Heart right ventricle (tissue), 16 donors: ENCODE results near the gene F5. TPM values are rescaled to one million over a fixed set of nuclear protein-coding genes. Genes with fewer than 3 reads are reported as not detected.

ENCODE experiments used
- ATAC-seq, 8 donors: fragments of 200-7000 bp; cut with Tn5 transposase; one replicate each; pipeline ENCODE4 v1.9.1; 2020; ENCODE audit warnings: mild to moderate bottlenecking in 8 of 8, moderate library complexity in 8 of 8, moderate number of reproducible peaks in 1 of 8
- DNase-seq, 2 donors: peaks; one replicate each; pipeline ENCODE4 v3.0.0-alpha.2; 2020
- H3K27ac ChIP-seq, 10 donors: fragments of 200-600 bp; sonication (generic) in 2 of 10; one replicate each; pipeline versions ENCODE4 v1.5.0 to v1.8.0; 2020 to 2022; ENCODE audit warnings: mild to moderate bottlenecking in 3 of 10
- H3K27me3 ChIP-seq, 7 donors: fragments of 200-600 bp; one replicate each; pipeline ENCODE4 v1.8.0; 2021 to 2022; ENCODE audit warnings: mild to moderate bottlenecking in 2 of 7
- H3K36me3 ChIP-seq, 9 donors: fragments of 200-600 bp; sonication (generic) in 1 of 9; one replicate each; pipeline versions ENCODE4 v1.5.0 to v1.8.0; 2020 to 2022; ENCODE audit warnings: mild to moderate bottlenecking in 2 of 9
- H3K4me1 ChIP-seq, 9 donors: fragments of 200-600 bp; sonication (generic) in 1 of 9; one replicate each; pipeline versions ENCODE4 v1.5.0 to v1.8.0; 2020 to 2022; ENCODE audit warnings: mild to moderate bottlenecking in 4 of 9
- H3K4me3 ChIP-seq, 10 donors: fragments of 200-600 bp; sonication (generic) in 2 of 10; one replicate each; pipeline versions ENCODE4 v1.5.0 to v1.8.0; 2020 to 2022; ENCODE audit warnings: mild to moderate bottlenecking in 7 of 10, moderate library complexity in 2 of 10
- H3K9me3 ChIP-seq, 11 donors: fragments of 200-600 bp in 10 of 11; sonication (generic) in 2 of 11; one replicate each; pipeline versions ENCODE4 v1.5.0 to v1.8.0; 2013 to 2022; ENCODE audit warnings: mild to moderate bottlenecking in 2 of 11, control low read depth in 1 of 11, moderate library complexity in 1 of 11
- CTCF ChIP-seq, 9 donors: fragments of 200-600 bp; sonication (generic) in 2 of 9; IDR thresholded peaks; one replicate each; pipeline versions ENCODE4 v1.5.0 to v1.8.0; 2021 to 2022; ENCODE audit warnings: antibody characterized with exemption in 9 of 9, mild to moderate bottlenecking in 5 of 9, moderate library complexity in 1 of 9
- WGBS, 2 donors: extraction: QIAGEN DNeasy Blood & Tissue Kit; methylation state at CpG; one replicate each; pipeline ENCODE4 v1.1.7; 2013; ENCODE audit warnings: inconsistent platforms in 1 of 2; 5-methylcytosine and 5-hydroxymethylcytosine counted together
- intact Hi-C, 10 donors: fragments of 100-400 bp; cut with DNase I; formaldehyde crosslinking; loops; one replicate each; pipeline versions ENCODE4 v1.11.1 to v1.14.2; 2022
- polyA plus RNA-seq, 2 donors: library from polyadenylated mRNA; stranded (reverse); fragments of 200-250 nt; gene quantifications; one replicate each; pipeline ENCODE4 v1.2.3, GENCODE V29; 2013
- total RNA-seq, 10 donors: library from RNA; stranded (reverse); fragmentation: NEBNext Ultra II Directional in 3 of 10; extraction: Animal tissue kit (Norgen Biotek cat#: 25700) in 3 of 10; gene quantifications; one replicate each; pipeline versions ENCODE4 v1.2.1 to v1.2.4, GENCODE V29; 2021 to 2023
- donor health status: Arrhythmogenic right ventricular cardiomyopathy.
- donor health status: ischemic (EF 13 %, LVEDD 7.1; RV severe dilation, severe dysfunction).
- donor health status: healthy with polysubstance abuse.
- donor health status: DM: no; HTN: yes; CAD: no.
- donor health status: DM: no; HTN: no; CAD: no.
- donor health status: ischemic (EF 25% LVEDD 6.9; RV normal size, moderate dysfunction).
- donor health status: ischemic (EF 25% LVEDD 5.7; RV mildly dilated, moderate dysfunction).
- donor health status: healthy.
- donor health status: DM: yes; HTN: yes; CAD: no.
- donor health status: Ischemic cardiomyopathy.
- donor health status: ischemic (EF 35%, LVEDD 5.7; RV mildly dilated, moderate dysfunction).
- donor health status: nonischemic (EF 11% LVEDD 7.7; RV severe dilation, severe dysfunction).
- donor health status: DM: yes; HTN: yes; CAD: no.
- donor health status: PGD.
- donor health status: ischemic (EF 29% LVEDD 5.4; RV normal size, mild dysfunction).
- donor health status: nonischemic (EF 23%, LVEDD 6.1; RV moderate dilation, normal function).

The F5 gene
- total and polyA plus RNA-seq, 12 donors = 0.94 to 40.3 (median 6.9) TPM

- H3K27ac ChIP-seq = no peak overlapping the region
- H3K36me3 ChIP-seq = peaks cover 0 to 21% (median 7%) of the 10 kb centered on the region in 9 donors
- H3K4me3 ChIP-seq = no peak overlapping the region
- no peaks in the 10 kb centered on the region for H3K9me3 ChIP-seq
- H3K27me3 ChIP-seq = no peaks in the 10 kb centered on the region
- no peak for ATAC-seq
- intact Hi-C loops = no loop called here
- DNase-seq = no peak
- no peak for TF ChIP-seq CTCF (IDR thresholded peaks at IDR 0.05)
- 65 to 74% methylated on average over 3 of the region's 3 CpGs for WGBS, 2 donors
- peaks cover 0 to 22% (median 0%) of the 10 kb centered on the region in 9 donors for H3K4me1 ChIP-seq
Observed at GRCh38 chr1:169475806-169476387, 110.4 kb downstream of the F5 start.

- no peak overlapping the region for H3K4me3 ChIP-seq
- no peaks in the 10 kb centered on the region for H3K9me3 ChIP-seq
- DNase-seq (no peak), ATAC-seq (no peak)
- TF ChIP-seq CTCF (IDR thresholded peaks at IDR 0.05) = no peak
- no peak overlapping the region for H3K27ac ChIP-seq
- H3K4me1 ChIP-seq = peaks cover 0 to 17% (median 0%) of the 10 kb centered on the region in 9 donors
- WGBS, 2 donors = 86 to 98% methylated on average over 1 of the region's 1 CpG
- no peaks in the 10 kb centered on the region for H3K27me3 ChIP-seq
- intact Hi-C loops = no loop called here
- H3K36me3 ChIP-seq = peaks cover 0 to 24% (median 7%) of the 10 kb centered on the region in 9 donors
Observed at GRCh38 chr1:169474302-169474995, 111.8 kb downstream of the F5 start.

GRCh38 chr1:169473347-169473746 lies 112.9 kb downstream of the F5 start:
- Histone ChIP-seq H3K4me3 (no peak overlapping the region), H3K27ac (no peak overlapping the region), H3K27me3 (no peaks in the 10 kb centered on the region), H3K9me3 (no peaks in the 10 kb centered on the region), H3K4me1 (peaks cover 0 to 11% (median 0%) of the 10 kb centered on the region in 9 donors), H3K36me3 (peaks cover 0 to 33% (median 7%) of the 10 kb centered on the region in 9 donors)
- TF ChIP-seq CTCF (IDR thresholded peaks at IDR 0.05) = no peak
- 85 to 90% methylated on average over 5 of the region's 5 CpGs for WGBS, 2 donors
- no peak for ATAC-seq
- intact Hi-C loops = no loop called here
- DNase-seq = no peak

GRCh38 chr1:169472738-169473137 lies 113.5 kb downstream of the F5 start:
- H3K27ac ChIP-seq = no peak overlapping the region
- intact Hi-C loops = no loop called here

More at GRCh38 chr1:169472738-169473137, 113.5 kb downstream of the F5 start:
- TF ChIP-seq CTCF (IDR thresholded peaks at IDR 0.05) = no peak
- Histone ChIP-seq H3K4me1 (peaks cover 0 to 9% (median 0%) of the 10 kb centered on the region in 9 donors), H3K27me3 (no peaks in the 10 kb centered on the region), H3K4me3 (no peak overlapping the region), H3K9me3 (no peaks in the 10 kb centered on the region), H3K36me3 (peaks cover 0 to 38% (median 12%) of the 10 kb centered on the region in 9 donors)
- ATAC-seq (no peak), DNase-seq (no peak)
- WGBS, 2 donors = 92 to 93% methylated on average over 3 of the region's 3 CpGs
